ENCODE data around the gene KCNJ2. TPM values are rescaled to one million over a fixed set of nuclear protein-coding genes. Genes with fewer than 3 reads are reported as not detected.

Gene KCNJ2
- polyA plus RNA-seq, 1 donor from 2014 or later, result 2.3 TPM

- Histone ChIP-seq H3K9me2 (ENCODE audit: insufficient read depth, low read length) (no peaks in the 10 kb centered on the region), H3K27ac (ENCODE audit: low read length) (no peak overlapping the region), H3K36me3 (ENCODE audit: insufficient read depth, low read length) (no peaks in the 10 kb centered on the region), H2AFZ (ENCODE audit: low read depth, low read length) (no peak overlapping the region), H3K9ac (ENCODE audit: low read length) (no peak overlapping the region), H3K27me3 (ENCODE audit: insufficient read depth, low read depth, low read length) (no peaks in the 10 kb centered on the region), H3K4me2 (ENCODE audit: low read length) (no peak overlapping the region), H4K20me1 (ENCODE audit: insufficient read depth) (no peaks in the 10 kb centered on the region), H3K4me3 (ENCODE audit: low read length) (no peak overlapping the region), H3K79me2 (replicated peaks; ENCODE audit: insufficient read depth, low read length) (no peaks in the 10 kb centered on the region), H3K9me3 (ENCODE audit: low read length) (no peaks in the 10 kb centered on the region), H3F3A (ENCODE audit: insufficient read depth, low read length, poor library complexity, severe bottlenecking) (no peaks in the 10 kb centered on the region)
- TF ChIP-seq REST (IDR thresholded peaks at IDR 0.05; ENCODE audit: borderline replicate concordance) (no peak), CTCF (IDR thresholded peaks at IDR 0.05; ENCODE audit: poor library complexity, severe bottlenecking) (no peak), EP300 (conservative IDR thresholded peaks at IDR 0.05; ENCODE audit: poor library complexity, severe bottlenecking) (no peak), EZH2 (IDR thresholded peaks at IDR 0.05; ENCODE audit: borderline replicate concordance, insufficient read depth, low read length, poor library complexity, severe bottlenecking) (no peak), POLR2AphosphoS5 (IDR thresholded peaks at IDR 0.05) (no peak), RAD21 (conservative IDR thresholded peaks at IDR 0.05) (no peak), SMC3 (conservative IDR thresholded peaks at IDR 0.05; ENCODE audit: poor library complexity) (no peak), TAF1 (IDR thresholded peaks at IDR 0.05; ENCODE audit: low read depth) (no peak), MXI1 (conservative IDR thresholded peaks at IDR 0.05; ENCODE audit: poor library complexity, severe bottlenecking) (no peak)
Measured at GRCh38 chr17:70124723-70125122, 44.6 kb upstream of the KCNJ2 start.

- no peaks in the 10 kb centered on the region for H3K79me2 ChIP-seq (replicated peaks; ENCODE audit: insufficient read depth, low read length)
- H3K9ac ChIP-seq (ENCODE audit: low read length), result no peak overlapping the region
- no peak overlapping the region for H3K4me2 ChIP-seq (ENCODE audit: low read length)
- H4K20me1 ChIP-seq (ENCODE audit: insufficient read depth), result no peaks in the 10 kb centered on the region
- no peak overlapping the region for H2AFZ ChIP-seq (ENCODE audit: low read depth, low read length)
- no peak overlapping the region for H3K4me3 ChIP-seq (ENCODE audit: low read length)
- no peaks in the 10 kb centered on the region for H3K9me2 ChIP-seq (ENCODE audit: insufficient read depth, low read length)
- H3K27me3 ChIP-seq (ENCODE audit: insufficient read depth, low read depth, low read length), result no peaks in the 10 kb centered on the region
- no peaks in the 10 kb centered on the region for H3F3A ChIP-seq (ENCODE audit: insufficient read depth, low read length, poor library complexity, severe bottlenecking)
- H3K36me3 ChIP-seq (ENCODE audit: insufficient read depth, low read length), result no peaks in the 10 kb centered on the region
- no peak for TF ChIP-seq REST (IDR thresholded peaks at IDR 0.05; ENCODE audit: borderline replicate concordance)
- no peak for TF ChIP-seq EP300 (conservative IDR thresholded peaks at IDR 0.05; ENCODE audit: poor library complexity, severe bottlenecking)
- TF ChIP-seq RAD21 (conservative IDR thresholded peaks at IDR 0.05), result no peak
- no peak for TF ChIP-seq MXI1 (conservative IDR thresholded peaks at IDR 0.05; ENCODE audit: poor library complexity, severe bottlenecking)
- TF ChIP-seq EZH2 (IDR thresholded peaks at IDR 0.05; ENCODE audit: borderline replicate concordance, insufficient read depth, low read length, poor library complexity, severe bottlenecking), result no peak
- no peak for TF ChIP-seq POLR2AphosphoS5 (IDR thresholded peaks at IDR 0.05)
- TF ChIP-seq TAF1 (IDR thresholded peaks at IDR 0.05; ENCODE audit: low read depth), result no peak
- no peak for TF ChIP-seq SMC3 (conservative IDR thresholded peaks at IDR 0.05; ENCODE audit: poor library complexity)
- TF ChIP-seq CTCF (IDR thresholded peaks at IDR 0.05; ENCODE audit: poor library complexity, severe bottlenecking), result no peak
- no peaks in the 10 kb centered on the region for H3K9me3 ChIP-seq (ENCODE audit: low read length)
- H3K27ac ChIP-seq (ENCODE audit: low read length), result no peak overlapping the region
Measured at GRCh38 chr17:70127221-70127873, 42.0 kb upstream of the KCNJ2 start.
